ENCODE measurements around the gene LMO4.

DNA sequence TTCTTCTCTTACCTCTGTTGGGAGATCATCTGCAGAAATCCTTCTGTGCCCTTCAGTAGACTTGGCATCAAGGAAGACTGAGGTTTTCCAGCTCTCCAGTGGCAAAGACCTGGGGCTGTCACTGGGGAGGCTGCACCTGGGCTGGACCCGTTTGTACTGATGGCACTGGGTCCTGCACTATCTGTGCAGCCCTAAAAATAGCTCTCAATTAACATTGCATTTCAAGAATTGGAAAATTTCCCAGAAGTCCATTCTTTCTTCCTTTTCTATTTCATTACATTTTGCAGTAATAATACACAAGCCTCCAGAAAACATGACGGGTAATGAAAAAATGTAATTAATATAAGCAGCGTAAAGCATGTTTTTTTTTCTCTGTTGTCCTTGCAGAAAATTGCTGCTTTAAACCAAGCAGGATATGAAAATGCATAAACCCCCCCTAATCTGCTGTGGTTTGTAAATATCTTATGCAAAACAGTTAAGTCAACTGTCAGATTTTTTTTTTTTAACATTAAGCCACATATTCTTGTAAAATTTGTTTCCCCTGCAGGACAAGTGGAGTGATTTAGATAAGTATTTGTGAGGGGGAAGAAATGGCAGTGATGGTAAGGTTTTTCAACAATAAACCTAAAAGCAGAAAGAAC, 64.9 kb downstream of the LMO4 start:
- TF ChIP-seq, protein P1, sequence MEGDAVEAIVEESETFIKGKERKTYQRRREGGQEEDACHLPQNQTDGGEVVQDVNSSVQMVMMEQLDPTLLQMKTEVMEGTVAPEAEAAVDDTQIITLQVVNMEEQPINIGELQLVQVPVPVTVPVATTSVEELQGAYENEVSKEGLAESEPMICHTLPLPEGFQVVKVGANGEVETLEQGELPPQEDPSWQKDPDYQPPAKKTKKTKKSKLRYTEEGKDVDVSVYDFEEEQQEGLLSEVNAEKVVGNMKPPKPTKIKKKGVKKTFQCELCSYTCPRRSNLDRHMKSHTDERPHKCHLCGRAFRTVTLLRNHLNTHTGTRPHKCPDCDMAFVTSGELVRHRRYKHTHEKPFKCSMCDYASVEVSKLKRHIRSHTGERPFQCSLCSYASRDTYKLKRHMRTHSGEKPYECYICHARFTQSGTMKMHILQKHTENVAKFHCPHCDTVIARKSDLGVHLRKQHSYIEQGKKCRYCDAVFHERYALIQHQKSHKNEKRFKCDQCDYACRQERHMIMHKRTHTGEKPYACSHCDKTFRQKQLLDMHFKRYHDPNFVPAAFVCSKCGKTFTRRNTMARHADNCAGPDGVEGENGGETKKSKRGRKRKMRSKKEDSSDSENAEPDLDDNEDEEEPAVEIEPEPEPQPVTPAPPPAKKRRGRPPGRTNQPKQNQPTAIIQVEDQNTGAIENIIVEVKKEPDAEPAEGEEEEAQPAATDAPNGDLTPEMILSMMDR (IDR thresholded peaks at IDR 0.05), result no peak
- TF ChIP-seq POLR2A (IDR thresholded peaks at IDR 0.05), result no peak
